Stimulated activated CD4-positive, alpha-beta T cell treated with anti-CD3 and anti-CD28 coated beads, Interleukin-2, amount 100 ng/mL, for 24 hours (primary cell): ENCODE data around the gene FBXW2.
A peak's percentile ranks its signal among the peaks of the same experiment; 100 is the strongest.

Experiments used
- DNase-seq, 2 donors: peaks; one replicate each; pipeline ENCODE4 v3.0.0-alpha.2; 2020

Gene FBXW2

DNA sequence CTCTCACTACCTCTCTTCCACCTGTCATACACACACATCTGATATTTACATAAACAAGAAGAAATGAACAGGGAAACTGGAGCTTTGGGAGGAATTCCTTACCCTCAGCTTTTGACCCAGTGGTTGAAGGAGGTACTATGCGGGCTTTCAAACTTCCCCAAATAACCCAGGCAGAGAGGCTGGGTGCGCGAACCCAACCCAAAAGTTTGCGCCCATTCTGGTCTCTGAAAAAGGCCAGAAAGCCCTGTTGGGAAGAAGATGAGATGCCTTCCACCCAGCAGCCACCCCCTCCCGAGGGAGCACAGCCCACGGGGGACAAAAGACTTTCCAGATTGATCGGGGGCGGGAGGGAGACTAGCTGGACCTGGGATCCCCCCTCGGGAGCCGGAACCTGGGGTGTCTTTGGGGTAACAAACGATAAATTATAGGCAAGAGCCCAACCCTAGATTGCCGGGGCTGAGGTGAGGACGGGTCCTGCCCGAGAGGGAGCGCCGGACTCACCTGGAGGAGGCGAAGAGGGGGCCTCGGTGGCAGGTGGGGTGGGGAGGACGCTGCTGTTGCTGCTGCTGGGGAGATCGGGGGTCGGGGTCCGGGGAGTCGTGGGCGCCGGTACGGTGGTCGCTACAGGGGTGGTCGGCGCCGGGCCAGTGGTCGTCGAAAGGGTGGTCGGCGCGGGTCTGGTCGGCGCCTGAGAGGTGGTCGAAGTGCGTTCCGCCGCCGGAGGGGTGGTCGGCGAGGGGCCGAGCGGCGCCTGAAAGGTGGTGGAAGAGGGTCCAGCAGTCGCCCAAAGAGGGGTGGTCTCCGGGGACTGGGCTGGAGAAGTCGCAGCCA is 79.7 kb downstream of the FBXW2 start:
- DNase-seq, result peak; percentile 25 to 28

DNA sequence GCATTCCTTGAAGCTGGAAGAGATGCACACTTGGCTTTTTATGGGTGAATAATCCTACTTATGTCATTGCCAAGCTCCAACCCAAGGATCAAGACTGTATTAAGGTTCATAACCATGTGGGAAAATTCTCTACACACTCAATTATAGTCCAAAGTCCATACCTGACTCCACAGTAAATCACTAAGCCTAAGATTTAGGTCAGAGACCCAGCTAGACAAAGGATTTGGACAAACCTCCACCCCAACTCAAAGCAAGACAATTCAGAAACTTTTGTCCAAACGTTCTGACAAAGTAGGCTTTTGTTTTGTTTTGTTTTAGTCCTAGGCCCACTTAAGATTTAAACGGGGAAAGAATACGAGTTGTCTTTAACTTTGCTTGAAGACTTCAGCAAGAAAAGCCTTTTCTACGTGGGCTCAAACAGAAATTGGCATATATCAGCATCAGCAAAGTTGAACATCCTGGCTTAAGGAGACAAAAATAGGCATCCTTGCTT is 80.6 kb downstream of the FBXW2 start:
- no peak for DNase-seq

DNA sequence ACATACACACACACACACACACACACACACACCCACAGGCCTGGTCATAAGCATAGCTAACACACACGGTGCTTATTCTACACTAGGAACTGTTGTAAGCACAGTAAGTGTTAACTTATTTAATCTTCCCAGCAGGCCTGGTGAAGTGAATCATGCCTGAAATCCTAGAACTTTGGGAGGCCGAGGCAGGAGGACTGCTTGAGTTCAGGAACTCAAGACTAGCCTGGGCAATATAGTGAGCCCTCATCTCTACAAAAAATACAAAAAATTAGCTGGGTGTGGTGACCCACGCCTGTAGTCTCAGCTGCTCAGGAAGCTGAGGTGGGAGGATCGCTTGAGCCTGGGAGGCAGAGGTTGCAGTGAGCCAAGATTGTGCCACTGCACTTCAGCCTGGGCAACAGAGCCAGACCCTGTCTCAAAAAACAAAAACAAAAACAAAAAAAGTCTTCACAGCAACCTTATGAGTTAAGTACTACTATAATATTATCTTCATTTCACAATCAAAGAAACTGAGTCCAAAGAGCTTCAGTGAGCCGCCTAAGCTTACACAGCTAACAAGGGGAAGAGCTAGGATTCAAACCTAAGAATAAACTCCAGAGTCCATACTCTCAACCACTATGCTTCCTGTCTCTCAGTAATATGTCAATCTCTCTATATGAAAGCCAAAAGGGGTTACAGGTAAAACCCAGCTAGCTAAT is 81.2 kb downstream of the FBXW2 start:
- DNase-seq, result no peak

DNA sequence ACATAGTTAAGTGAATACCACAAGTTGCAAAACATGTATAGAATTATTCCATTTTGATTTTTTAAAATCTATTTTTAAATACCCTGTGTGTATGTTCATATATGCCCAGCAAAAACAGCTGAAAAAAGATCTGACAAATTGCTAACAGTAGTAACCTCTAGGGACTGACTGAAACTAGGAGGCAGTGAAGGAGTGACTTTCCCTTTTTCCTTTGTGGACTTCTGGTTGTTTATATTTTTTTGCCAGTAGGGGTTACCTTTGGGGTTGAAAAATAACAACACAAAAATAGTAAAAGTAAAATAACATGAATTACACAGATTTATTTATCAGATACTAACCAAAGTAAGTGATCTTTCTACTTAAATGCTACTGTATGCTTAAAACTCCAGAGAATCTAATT is 81.9 kb downstream of the FBXW2 start:
- DNase-seq, result no peak

DNA sequence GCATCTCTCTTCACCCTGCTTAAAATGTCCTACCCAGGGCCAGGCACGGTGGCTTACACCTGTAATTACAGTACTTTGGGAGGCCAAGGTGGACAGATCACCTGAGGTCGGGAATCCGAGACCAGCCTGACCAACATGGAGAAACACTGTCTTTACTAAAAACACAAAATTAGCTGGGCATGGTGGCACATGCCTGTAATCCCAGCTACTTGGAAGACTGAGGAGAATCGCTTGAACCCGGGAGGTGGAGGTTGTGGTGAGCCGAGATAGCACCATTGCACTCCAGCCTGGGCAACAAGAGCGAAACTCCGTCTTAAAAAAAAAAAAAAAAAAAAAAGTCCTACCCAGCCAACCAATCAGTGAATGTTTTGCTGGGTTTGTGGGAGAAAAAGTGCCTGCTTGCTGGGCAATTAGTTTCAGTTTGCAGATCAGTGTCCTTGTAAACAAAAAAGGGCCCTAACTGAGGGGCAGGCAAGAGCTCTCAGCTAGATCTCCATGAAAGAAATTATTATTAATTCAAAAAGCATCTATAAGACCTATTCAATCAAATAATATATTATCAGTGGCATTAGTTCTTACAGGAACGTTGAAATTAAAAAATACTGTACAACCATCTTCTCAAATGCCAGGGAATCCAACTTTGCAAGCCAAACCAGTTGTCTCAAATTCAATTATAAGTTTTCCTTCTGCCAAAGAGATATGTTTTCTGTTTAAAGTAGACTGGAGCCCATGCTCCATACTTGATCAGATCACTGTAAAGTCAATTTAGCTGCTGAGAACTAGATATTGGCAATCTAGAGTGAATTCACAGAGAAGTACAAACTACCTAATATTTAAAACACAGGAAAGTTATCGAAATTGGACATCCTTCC is 82.9 kb downstream of the FBXW2 start:
- DNase-seq, result no peak

DNA sequence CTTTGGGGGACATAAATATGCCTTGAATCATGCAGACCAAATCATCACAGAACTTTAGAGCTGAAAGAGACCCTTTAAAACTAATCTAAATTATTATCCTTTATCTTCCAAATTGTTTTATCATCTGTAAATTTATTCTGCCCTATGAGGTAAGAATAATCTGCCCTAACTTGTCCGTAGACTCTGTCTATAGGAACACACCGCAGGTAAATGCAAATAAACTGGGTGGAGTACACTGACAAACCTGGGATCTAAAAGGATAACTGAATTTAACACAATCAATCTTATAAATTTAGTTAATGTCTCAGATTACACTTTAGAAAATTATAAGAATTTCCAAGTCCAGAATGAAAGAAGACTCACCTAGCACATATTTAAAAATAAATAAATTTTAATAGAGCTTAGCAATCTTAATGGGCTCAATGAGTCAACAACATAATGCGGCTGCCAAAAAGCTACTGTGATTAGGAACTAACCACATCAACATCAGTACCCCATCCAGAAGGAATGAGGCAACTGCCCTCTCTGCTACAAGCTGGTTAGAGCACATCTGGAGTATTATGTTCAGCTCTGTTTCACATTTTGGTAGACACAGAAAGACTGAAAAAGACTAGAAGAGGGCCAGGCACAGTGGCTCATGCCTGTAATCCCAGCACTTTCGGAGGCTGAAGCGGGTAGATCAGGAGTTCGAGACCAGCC is 84.5 kb downstream of the FBXW2 start:
- DNase-seq, result no peak

DNA sequence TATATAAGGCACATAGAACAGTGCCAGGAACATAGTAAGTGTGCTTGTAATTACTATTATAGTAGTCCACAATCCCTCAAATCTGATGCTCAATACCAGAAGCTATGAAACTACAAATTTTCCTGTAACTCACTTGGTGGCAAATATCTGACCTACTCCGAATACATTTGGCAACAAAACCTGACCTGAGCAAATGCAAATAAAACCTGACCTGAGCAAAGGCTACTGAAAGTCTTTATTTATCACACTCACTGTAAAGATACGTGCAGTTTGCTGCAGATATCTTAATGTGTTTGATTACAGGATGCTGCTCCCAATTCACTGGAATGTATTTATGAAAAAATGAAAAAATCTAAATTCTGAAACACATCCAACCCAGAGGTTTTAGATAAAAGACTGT is 86.0 kb downstream of the FBXW2 start:
- DNase-seq, result no peak
